ENCODE measurements around the gene MED9. TPM values are rescaled to one million over a fixed set of nuclear protein-coding genes. Genes with fewer than 3 reads are reported as not detected.
A peak's percentile ranks its signal among the peaks of the same experiment; 100 is the strongest.

MED9 gene
- total and polyA plus RNA-seq, 11 donors = 26.3 to 64.4 (median 34.2) TPM

GRCh38 chr17:17469996-17470395 is 6.8 kb upstream of the MED9 start:
- 94 to 96% (median 95%) methylated on average over 3 of the region's 3 CpGs for WGBS, 4 donors
- peak in 1 of 4 donors; percentile 10 for ATAC-seq

GRCh38 chr17:17472333-17472920 is 4.4 kb upstream of the MED9 start:
- intact Hi-C loops (cut with DNase I) = no loop called here
- ATAC-seq (no peak), DNase-seq (no peak)
- Histone ChIP-seq H3K27ac (no peak overlapping the region), H3K36me3 (no peaks in the 10 kb centered on the region), H3K9me3 (peaks cover 0 to 3% (median 0%) of the 10 kb centered on the region in 12 donors), H3K27me3 (peaks cover 0 to 7% (median 0%) of the 10 kb centered on the region in 9 donors), H3K4me1 (peaks cover 0 to 14% (median under 1%) of the 10 kb centered on the region in 12 donors), H3K4me3 (no peak overlapping the region)
- 50 to 59% (median 54%) methylated on average over 8 of the region's 8 CpGs for WGBS, 4 donors
- no peak for TF ChIP-seq CTCF (IDR thresholded peaks at IDR 0.05)
- TF ChIP-seq POLR2A (IDR thresholded peaks at IDR 0.05) = no peak

More at GRCh38 chr17:17469996-17470395, 6.8 kb upstream of the MED9 start:
- peaks cover 0 to 7% (median 0%) of the 10 kb centered on the region in 12 donors for H3K4me1 ChIP-seq
- no peaks in the 10 kb centered on the region for H3K36me3 ChIP-seq
- peaks cover 0 to 3% (median 0%) of the 10 kb centered on the region in 12 donors for H3K9me3 ChIP-seq
- peaks cover 0 to 7% (median 0%) of the 10 kb centered on the region in 9 donors for H3K27me3 ChIP-seq
- TF ChIP-seq CTCF (IDR thresholded peaks at IDR 0.05) (no peak), POLR2A (IDR thresholded peaks at IDR 0.05) (no peak)
- H3K4me3 ChIP-seq = no peak overlapping the region
- no peak for DNase-seq
- intact Hi-C loops (cut with DNase I) = no loop called here
- no peak overlapping the region for H3K27ac ChIP-seq

- no peak for TF ChIP-seq POLR2A (IDR thresholded peaks at IDR 0.05)
- TF ChIP-seq CTCF (IDR thresholded peaks at IDR 0.05) = no peak
- 78 to 79% (median 78%) methylated on average over 7 of the region's 7 CpGs for WGBS, 4 donors
- intact Hi-C loops (cut with DNase I) = no loop called here
- Histone ChIP-seq H3K27me3 (peaks cover 0 to 7% (median 0%) of the 10 kb centered on the region in 9 donors), H3K4me1 (peaks cover 0 to 26% (median 19%) of the 10 kb centered on the region in 12 donors), H3K27ac (no peak overlapping the region), H3K36me3 (no peaks in the 10 kb centered on the region), H3K9me3 (no peaks in the 10 kb centered on the region), H3K4me3 (no peak overlapping the region)
- no peak for ATAC-seq
- no peak for DNase-seq
These were observed 2.5 kb upstream of the MED9 start for GRCh38 chr17:17474341-17474740.

- H3K27ac ChIP-seq = peak overlapping the region in 2 of 12 donors; percentile 60 to 98
- DNase-seq (no peak), ATAC-seq (no peak)
- no peak for TF ChIP-seq CTCF (IDR thresholded peaks at IDR 0.05)
- TF ChIP-seq POLR2A (IDR thresholded peaks at IDR 0.05) = no peak
- H3K27me3 ChIP-seq = no peaks in the 10 kb centered on the region
- intact Hi-C loops (cut with DNase I) = loop anchor here in 1 of 10 donors (5.0 kb wide), 2 partner anchors 52 to 122 kb away; no protein-coding TSS in a partner anchor
- 89 to 96% (median 93%) methylated on average over 3 of the region's 3 CpGs for WGBS, 4 donors
- H3K36me3 ChIP-seq = peaks cover 0 to 19% (median 0%) of the 10 kb centered on the region in 9 donors
- H3K4me1 ChIP-seq = peaks cover 0 to 69% (median 48%) of the 10 kb centered on the region in 12 donors
- no peaks in the 10 kb centered on the region for H3K9me3 ChIP-seq
- H3K4me3 ChIP-seq = peak overlapping the region in 2 of 12 donors; percentile 74 to 86
These were observed 2.4 kb downstream of the MED9 start for GRCh38 chr17:17479209-17479608.

Data from heart left ventricle (tissue), 16 donors.